Sigmoid colon (tissue), 3 donors: Measurements from ENCODE around the gene C1orf232.

Experiments used
- CTCF ChIP-seq, 4 experiments: fragments of 450-650 bp in 3 of 4; fragments of 200-600 bp in 1 of 4; IDR thresholded peaks; one replicate each; pipeline ENCODE4 v1.5.1; 2016 to 2019; ENCODE audit warnings: antibody characterized with exemption in 4 of 4, mild to moderate bottlenecking in 3 of 4, moderate library complexity in 2 of 4
- POLR2A ChIP-seq, 2 donors: fragments of 450-650 bp; IDR thresholded peaks; one replicate each; pipeline ENCODE4 v1.6.1; 2016; ENCODE audit warnings: antibody characterized with exemption in 2 of 2, mild to moderate bottlenecking in 2 of 2, moderate library complexity in 2 of 2

GRCh38 chr1:26189331-26189730 lies 20.6 kb upstream of the C1orf232 start:
- TF ChIP-seq CTCF (IDR thresholded peaks at IDR 0.05) = no peak
- TF ChIP-seq POLR2A (IDR thresholded peaks at IDR 0.05) = no peak
